Measurements from ENCODE around the gene TOP2B.

The TOP2B gene

DNA sequence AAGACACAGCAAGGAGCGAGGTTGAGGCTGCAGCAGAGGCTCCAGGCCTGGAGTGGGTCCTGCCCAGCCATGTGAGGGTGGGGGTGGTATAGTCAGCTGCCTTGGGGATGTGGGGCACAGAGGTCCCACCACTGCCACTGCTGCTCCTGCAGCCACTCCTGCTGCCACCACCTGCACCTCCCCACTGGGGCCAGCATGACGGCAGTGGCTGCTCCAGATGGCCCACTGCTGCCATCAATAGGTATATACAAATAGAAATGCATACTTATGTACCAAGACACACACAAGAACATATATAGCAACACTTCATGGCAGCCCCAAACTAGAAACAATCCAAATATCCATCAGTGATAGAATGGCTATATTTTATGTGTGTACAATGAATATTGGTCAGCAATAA lies 10.0 kb upstream of the TOP2B start:
- H3K4me3 ChIP-seq (ENCODE audit: low read depth, low read length) = no peak overlapping the region
- H3K27me3 ChIP-seq (ENCODE audit: control insufficient read depth, insufficient read depth, low read length) = no peaks in the 10 kb centered on the region
- no peak overlapping the region for H3K9ac ChIP-seq (ENCODE audit: low read depth, low read length)
- H3K9me3 ChIP-seq (ENCODE audit: control insufficient read depth, insufficient read depth, low read length) = no peaks in the 10 kb centered on the region
- no peaks in the 10 kb centered on the region for H3K4me1 ChIP-seq (ENCODE audit: control insufficient read depth, insufficient read depth, low read length)
- H3K27ac ChIP-seq (ENCODE audit: low read depth, low read length) = no peak overlapping the region
- H3K36me3 ChIP-seq (ENCODE audit: control insufficient read depth, insufficient read depth, low read length) = no peaks in the 10 kb centered on the region

DNA sequence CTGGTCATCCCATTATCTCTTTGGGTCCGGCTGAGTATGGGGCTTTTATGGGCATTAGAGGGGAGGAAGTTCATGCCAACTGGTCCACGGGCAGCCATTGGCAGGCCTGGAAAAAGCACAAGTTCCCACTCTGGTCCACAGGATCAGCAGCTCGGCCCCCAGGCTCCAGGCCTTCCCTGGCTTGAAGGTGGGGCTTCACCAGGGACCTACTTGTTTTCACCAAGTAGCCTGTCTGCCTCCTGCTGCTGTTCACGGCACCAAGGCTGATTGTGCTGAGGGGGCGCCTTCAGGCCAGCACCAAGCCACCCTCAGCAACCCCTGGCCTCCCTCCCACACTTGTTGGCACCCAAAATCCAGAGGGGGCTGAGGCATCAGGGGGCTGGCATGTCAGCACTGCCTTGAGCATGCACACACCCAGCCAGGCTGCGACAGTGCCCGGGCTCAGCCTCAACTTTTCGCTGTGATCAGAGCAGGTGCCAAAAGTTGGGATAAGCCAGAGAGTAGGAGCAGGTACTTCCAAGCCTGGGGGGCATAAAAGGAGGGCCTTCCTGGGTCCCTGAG lies 9.1 kb upstream of the TOP2B start:
- no peak overlapping the region for H3K27ac ChIP-seq (ENCODE audit: low read depth, low read length)
- H3K9me3 ChIP-seq (ENCODE audit: control insufficient read depth, insufficient read depth, low read length) = no peaks in the 10 kb centered on the region
- H3K4me1 ChIP-seq (ENCODE audit: control insufficient read depth, insufficient read depth, low read length) = no peaks in the 10 kb centered on the region
- no peak overlapping the region for H3K9ac ChIP-seq (ENCODE audit: low read depth, low read length)
- H3K4me3 ChIP-seq (ENCODE audit: low read depth, low read length) = no peak overlapping the region
- H3K36me3 ChIP-seq (ENCODE audit: control insufficient read depth, insufficient read depth, low read length) = no peaks in the 10 kb centered on the region
- no peaks in the 10 kb centered on the region for H3K27me3 ChIP-seq (ENCODE audit: control insufficient read depth, insufficient read depth, low read length)

DNA sequence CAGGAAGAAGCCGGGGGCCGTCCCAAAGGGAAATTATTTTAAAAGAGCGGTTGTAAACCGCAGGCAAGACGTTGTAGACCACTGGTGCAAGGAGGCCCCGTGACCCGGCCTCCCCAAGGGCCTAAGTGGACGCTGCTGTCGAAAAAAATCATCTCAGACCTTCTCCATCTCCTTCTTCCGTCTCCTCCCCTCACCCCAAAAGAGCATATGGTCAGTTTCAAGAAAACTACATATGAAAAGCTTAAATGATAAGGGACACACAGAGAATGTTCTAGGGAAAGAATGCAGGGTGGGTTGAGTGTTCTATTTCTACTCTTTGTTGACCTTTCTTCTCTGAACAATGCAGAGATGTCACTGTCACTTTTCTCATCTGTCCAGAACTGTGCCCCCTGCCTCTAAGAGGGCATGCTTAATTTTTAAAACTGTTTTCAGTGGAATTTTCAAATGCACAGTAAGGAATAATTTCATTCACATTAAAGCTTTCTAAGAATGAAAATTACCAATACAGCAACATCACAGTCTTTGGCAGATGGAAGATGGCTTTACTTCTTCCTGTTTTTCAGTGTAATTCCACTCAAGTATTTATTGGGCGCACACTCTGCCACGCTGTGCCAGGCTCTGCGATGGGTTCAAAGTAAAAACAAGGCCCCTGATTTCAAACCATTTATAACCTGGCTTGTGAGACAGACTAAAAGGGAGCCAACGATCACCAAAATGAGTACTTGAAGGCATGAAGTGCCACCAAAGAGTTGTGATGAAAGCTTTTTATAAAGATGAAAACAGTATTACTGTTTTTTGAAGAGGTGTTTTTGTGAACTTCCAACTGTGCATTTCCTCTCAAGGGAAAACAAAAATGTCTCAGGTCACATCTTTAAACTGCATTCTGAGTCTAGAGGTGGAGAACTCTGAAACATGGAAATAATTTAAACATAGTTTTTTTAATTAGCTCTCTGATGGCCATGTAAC lies 891 bp upstream of the TOP2B start:
- Histone ChIP-seq H3K9ac (ENCODE audit: low read depth, low read length) (no peak overlapping the region; the same call in 1 of the 2 replicates), H3K4me3 (ENCODE audit: low read depth, low read length) (peak overlapping the region; percentile 94), H3K27me3 (ENCODE audit: control insufficient read depth, insufficient read depth, low read length) (no peaks in the 10 kb centered on the region), H3K27ac (ENCODE audit: low read depth, low read length) (peak overlapping the region; percentile 95), H3K4me1 (ENCODE audit: control insufficient read depth, insufficient read depth, low read length) (peaks cover 26% of the 10 kb centered on the region), H3K9me3 (ENCODE audit: control insufficient read depth, insufficient read depth, low read length) (no peaks in the 10 kb centered on the region), H3K36me3 (ENCODE audit: control insufficient read depth, insufficient read depth, low read length) (no peaks in the 10 kb centered on the region)

DNA sequence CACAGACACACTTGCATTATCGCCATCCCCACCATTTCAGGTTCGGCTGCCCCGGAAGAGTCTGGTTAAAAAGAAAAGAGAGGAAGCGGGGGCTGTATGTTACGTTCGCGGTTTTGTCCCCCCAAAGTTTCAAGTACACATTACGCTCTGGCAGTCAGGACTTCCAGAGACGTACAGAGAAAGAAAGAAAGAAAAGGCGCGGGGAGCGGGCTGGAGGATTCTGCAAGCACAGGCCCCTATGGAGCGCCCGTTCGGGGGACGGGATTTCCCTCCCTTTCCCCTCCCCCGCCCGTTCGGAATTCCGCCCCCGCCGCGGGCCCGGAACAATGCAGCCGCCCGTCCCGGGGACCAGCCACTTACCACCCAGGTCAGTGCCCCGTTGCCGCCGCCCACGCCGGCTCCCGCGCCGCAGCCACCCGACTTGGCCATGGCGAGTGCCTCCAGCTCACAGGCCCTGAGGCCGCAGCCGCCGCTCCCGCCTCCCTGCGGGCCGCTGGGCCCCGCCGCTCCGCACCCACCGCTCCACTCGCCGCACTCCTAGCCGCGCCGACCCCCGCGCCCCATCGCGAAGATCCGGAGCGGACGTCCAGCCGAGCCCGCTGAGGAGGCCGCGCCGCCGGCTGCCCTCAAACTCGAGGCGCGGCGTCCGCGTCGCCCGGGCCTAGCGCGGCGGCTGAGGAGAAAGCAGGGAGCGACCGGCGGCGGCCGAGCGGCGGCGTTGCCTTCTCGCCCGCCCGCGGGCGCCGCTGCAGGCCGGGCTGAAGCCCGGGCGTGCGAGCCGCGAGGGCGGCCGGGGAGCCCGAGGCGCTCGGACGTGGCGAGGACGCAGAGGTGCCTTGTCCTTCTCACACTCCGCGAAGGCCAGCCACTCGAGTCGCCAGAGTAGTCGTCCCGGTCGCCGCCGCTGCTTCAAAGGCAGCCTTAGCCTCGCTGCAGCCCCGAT lies 567 bp downstream of the TOP2B start:
- peak overlapping the region; percentile 95 for H3K27ac ChIP-seq (ENCODE audit: low read depth, low read length)
- H3K27me3 ChIP-seq (ENCODE audit: control insufficient read depth, insufficient read depth, low read length) = no peaks in the 10 kb centered on the region
- H3K9me3 ChIP-seq (ENCODE audit: control insufficient read depth, insufficient read depth, low read length) = no peaks in the 10 kb centered on the region
- H3K4me1 ChIP-seq (ENCODE audit: control insufficient read depth, insufficient read depth, low read length) = peaks cover 33% of the 10 kb centered on the region
- no peaks in the 10 kb centered on the region for H3K36me3 ChIP-seq (ENCODE audit: control insufficient read depth, insufficient read depth, low read length)
- peak overlapping the region; percentile 92 for H3K9ac ChIP-seq (ENCODE audit: low read depth, low read length)
- peak overlapping the region; percentile 94 for H3K4me3 ChIP-seq (ENCODE audit: low read depth, low read length)

DNA sequence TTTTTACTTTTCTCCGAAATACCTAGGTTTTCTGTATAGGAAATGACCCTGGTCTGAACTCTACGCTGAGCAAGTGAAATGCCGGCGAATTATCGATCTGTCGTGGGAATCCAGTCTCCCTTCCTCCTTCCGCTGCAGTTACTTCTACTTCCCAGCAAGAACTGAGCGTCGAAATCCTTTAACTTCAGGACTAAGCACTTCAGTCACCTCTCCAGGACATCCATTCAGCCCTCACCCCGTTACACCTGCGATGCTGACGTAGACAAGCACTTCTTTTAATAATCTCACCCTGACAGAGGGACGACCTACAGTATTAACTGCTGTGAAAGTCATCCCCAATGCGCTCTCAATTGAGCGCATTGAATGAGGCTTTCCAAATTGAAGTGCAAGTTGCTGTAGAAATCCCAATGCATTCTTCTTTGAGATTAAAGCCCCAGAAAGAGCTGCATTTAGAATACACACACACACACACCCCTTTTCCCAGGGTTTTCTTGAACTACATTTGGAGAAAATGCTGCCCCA lies 1.3 kb downstream of the TOP2B start:
- no peaks in the 10 kb centered on the region for H3K36me3 ChIP-seq (ENCODE audit: control insufficient read depth, insufficient read depth, low read length)
- H3K27ac ChIP-seq (ENCODE audit: low read depth, low read length) = peak overlapping the region; percentile 95
- peak overlapping the region; percentile 92 for H3K9ac ChIP-seq (ENCODE audit: low read depth, low read length)
- no peaks in the 10 kb centered on the region for H3K27me3 ChIP-seq (ENCODE audit: control insufficient read depth, insufficient read depth, low read length)
- H3K4me3 ChIP-seq (ENCODE audit: low read depth, low read length) = peak overlapping the region; percentile 94
- H3K4me1 ChIP-seq (ENCODE audit: control insufficient read depth, insufficient read depth, low read length) = peaks cover 33% of the 10 kb centered on the region
- no peaks in the 10 kb centered on the region for H3K9me3 ChIP-seq (ENCODE audit: control insufficient read depth, insufficient read depth, low read length)

DNA sequence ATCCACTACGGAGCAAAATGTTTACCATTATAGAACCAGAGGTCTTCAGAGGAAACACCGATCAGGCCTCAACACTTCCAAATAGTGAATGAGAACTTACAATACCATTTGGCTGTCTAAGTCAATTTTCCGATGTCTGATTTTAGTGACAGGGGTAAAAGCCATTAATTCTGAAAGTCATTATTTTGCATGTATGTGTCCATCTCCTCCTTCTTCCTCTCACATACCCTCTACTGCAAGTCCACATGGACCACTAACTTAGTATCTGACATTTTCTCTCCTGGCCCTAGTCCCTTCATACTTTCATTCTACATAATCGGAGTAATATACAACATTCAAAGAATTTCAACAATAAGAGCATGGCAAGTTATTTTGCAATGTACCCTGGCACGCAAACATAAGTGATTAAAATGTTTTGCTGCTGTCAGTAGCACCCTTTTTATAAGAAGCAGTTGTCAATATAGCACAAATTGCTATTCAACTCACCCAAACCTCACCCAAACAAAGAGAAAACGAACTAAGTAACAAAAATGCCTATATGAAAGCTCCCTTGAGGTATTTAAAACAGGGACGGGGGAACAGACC lies 1.9 kb downstream of the TOP2B start:
- H3K9ac ChIP-seq (ENCODE audit: low read depth, low read length) = peak overlapping the region; percentile 92
- H3K4me3 ChIP-seq (ENCODE audit: low read depth, low read length) = peak overlapping the region; percentile 94
- no peaks in the 10 kb centered on the region for H3K9me3 ChIP-seq (ENCODE audit: control insufficient read depth, insufficient read depth, low read length)
- H3K4me1 ChIP-seq (ENCODE audit: control insufficient read depth, insufficient read depth, low read length) = peaks cover 33% of the 10 kb centered on the region
- H3K27me3 ChIP-seq (ENCODE audit: control insufficient read depth, insufficient read depth, low read length) = no peaks in the 10 kb centered on the region
- H3K36me3 ChIP-seq (ENCODE audit: control insufficient read depth, insufficient read depth, low read length) = no peaks in the 10 kb centered on the region
- peak overlapping the region; percentile 95 for H3K27ac ChIP-seq (ENCODE audit: low read depth, low read length)

DNA sequence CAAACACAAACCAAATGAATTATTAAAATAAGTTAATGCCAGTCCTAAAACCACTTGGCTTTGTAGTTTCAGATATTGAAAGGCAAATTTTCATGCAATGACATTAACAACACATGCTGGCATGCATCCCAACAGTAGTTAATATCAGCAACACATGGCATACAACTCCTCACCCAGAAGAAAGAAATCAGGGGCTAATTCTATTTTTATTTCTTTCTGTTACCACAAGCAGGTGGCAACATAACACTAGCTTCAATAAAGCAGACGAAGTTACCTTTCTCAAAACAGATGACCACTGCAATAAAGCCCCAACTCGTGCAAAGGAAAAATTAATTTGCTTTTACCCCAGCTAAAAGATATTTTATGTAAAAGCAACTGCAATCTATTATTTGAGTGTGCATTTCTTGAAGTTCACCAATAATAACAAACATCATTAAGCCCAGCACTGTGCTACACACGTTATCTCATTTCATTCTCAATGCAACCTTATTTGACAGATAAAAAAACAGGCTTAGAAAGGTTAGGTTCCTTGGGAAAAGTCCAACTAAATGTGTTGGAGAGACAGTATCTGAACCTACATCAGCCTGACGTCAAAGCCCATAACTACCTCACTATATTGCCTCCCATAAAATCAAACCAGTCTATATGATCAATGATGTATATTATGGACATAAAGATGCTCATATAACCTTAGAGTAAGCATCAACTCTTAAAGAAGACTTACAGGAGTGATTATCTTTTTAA lies 2.8 kb downstream of the TOP2B start:
- Histone ChIP-seq H3K27ac (ENCODE audit: low read depth, low read length) (no peak overlapping the region), H3K36me3 (ENCODE audit: control insufficient read depth, insufficient read depth, low read length) (no peaks in the 10 kb centered on the region), H3K9ac (ENCODE audit: low read depth, low read length) (no peak overlapping the region), H3K9me3 (ENCODE audit: control insufficient read depth, insufficient read depth, low read length) (no peaks in the 10 kb centered on the region), H3K27me3 (ENCODE audit: control insufficient read depth, insufficient read depth, low read length) (no peaks in the 10 kb centered on the region), H3K4me3 (ENCODE audit: low read depth, low read length) (peak overlapping the region; percentile 94), H3K4me1 (ENCODE audit: control insufficient read depth, insufficient read depth, low read length) (peaks cover 40% of the 10 kb centered on the region)

DNA sequence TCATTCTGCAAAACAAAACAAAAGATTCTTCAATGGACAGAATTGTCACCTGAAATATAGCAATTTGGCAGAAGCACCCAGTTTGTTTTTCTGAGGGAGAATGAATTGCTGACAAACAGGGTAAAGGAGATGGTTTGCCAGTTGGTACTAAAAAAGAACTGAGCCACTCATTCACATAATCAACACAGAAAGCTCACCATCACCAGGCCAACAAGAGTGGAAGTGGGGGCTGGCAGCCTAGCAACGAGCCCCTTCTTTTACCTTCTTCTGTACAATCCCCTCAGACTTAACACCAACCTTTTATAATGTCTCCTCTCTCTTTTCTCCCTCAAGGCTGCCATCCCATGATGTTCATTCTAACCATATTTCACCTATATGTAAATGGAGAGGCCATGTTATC lies 5.9 kb downstream of the TOP2B start:
- no peak overlapping the region for H3K9ac ChIP-seq (ENCODE audit: low read depth, low read length)

DNA sequence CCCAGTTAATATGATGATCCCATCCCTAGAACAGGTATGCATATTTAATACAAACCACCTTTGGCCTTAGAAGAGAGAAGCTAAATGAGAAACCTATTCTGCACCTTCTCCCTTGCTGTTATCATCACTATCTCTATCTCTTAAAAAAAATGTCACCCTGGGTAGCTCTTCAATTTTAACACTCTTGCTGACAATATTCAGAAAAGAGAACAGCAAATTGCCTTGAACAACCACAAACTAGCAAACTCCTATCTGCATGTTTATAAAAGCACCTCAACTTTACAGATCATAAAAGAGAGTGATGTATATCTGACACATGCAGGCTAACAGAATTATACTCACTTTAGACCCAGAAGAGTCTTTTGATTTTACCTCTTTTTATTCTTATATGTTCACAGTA lies 7.4 kb downstream of the TOP2B start:
- peaks cover 48% of the 10 kb centered on the region for H3K4me1 ChIP-seq (ENCODE audit: control insufficient read depth, insufficient read depth, low read length)
- no peak overlapping the region for H3K9ac ChIP-seq (ENCODE audit: low read depth, low read length)
- H3K27me3 ChIP-seq (ENCODE audit: control insufficient read depth, insufficient read depth, low read length) = no peaks in the 10 kb centered on the region
- H3K27ac ChIP-seq (ENCODE audit: low read depth, low read length) = peak overlapping the region; percentile 2
- H3K9me3 ChIP-seq (ENCODE audit: control insufficient read depth, insufficient read depth, low read length) = no peaks in the 10 kb centered on the region
- no peak overlapping the region for H3K4me3 ChIP-seq (ENCODE audit: low read depth, low read length)
- no peaks in the 10 kb centered on the region for H3K36me3 ChIP-seq (ENCODE audit: control insufficient read depth, insufficient read depth, low read length)

More for the DNA sequence above, 5.9 kb downstream of the TOP2B start:
- Histone ChIP-seq H3K4me3 (ENCODE audit: low read depth, low read length) (no peak overlapping the region), H3K36me3 (ENCODE audit: control insufficient read depth, insufficient read depth, low read length) (no peaks in the 10 kb centered on the region), H3K27me3 (ENCODE audit: control insufficient read depth, insufficient read depth, low read length) (no peaks in the 10 kb centered on the region), H3K4me1 (ENCODE audit: control insufficient read depth, insufficient read depth, low read length) (peaks cover 41% of the 10 kb centered on the region), H3K9me3 (ENCODE audit: control insufficient read depth, insufficient read depth, low read length) (no peaks in the 10 kb centered on the region), H3K27ac (ENCODE audit: low read depth, low read length) (no peak overlapping the region)

DNA sequence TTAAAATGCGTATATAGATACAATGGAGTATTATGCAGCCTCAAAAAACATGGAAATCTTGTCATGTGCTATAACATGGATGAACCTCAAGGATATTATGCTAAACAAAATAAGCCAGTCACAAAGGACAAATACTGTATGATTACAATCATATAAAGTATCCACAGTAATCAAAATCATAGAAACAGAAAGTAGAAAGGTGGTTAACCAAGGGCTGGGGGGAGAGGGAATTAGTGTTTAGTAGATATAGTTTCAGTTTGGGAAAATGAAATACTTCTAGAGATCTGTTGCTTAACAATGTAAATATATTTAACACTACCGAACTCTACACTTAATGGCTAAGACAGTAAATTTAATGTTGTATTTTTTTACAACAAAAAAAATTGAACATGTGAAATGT lies 9.0 kb downstream of the TOP2B start:
- Histone ChIP-seq H3K9ac (ENCODE audit: low read depth, low read length) (no peak overlapping the region), H3K4me1 (ENCODE audit: control insufficient read depth, insufficient read depth, low read length) (peaks cover 44% of the 10 kb centered on the region), H3K27ac (ENCODE audit: low read depth, low read length) (no peak overlapping the region), H3K36me3 (ENCODE audit: control insufficient read depth, insufficient read depth, low read length) (no peaks in the 10 kb centered on the region), H3K4me3 (ENCODE audit: low read depth, low read length) (no peak overlapping the region), H3K9me3 (ENCODE audit: control insufficient read depth, insufficient read depth, low read length) (no peaks in the 10 kb centered on the region), H3K27me3 (ENCODE audit: control insufficient read depth, insufficient read depth, low read length) (no peaks in the 10 kb centered on the region)

Data from HUES48 (cell line).